GM23338 (cell line): ENCODE results near the gene UFM1. TPM values are rescaled to one million over a fixed set of nuclear protein-coding genes. Genes with fewer than 3 reads are reported as not detected.

Experiments used
- EZH2 ChIP-seq: fragments of 200-600 bp; sonication (generic); IDR thresholded peaks from one replicate; pipeline ENCODE4 v1.8.0; 2017; ENCODE audit warnings: antibody characterized with exemption, mild to moderate bottlenecking, low read depth; ENCODE audit not compliant: unreplicated experiment
- EZH2phosphoT487 ChIP-seq: fragments of 200-600 bp; sonication (generic); IDR thresholded peaks from one replicate; pipeline ENCODE4 v1.8.1; 2018; ENCODE audit warnings: antibody characterized with exemption; ENCODE audit not compliant: unreplicated experiment
- ZNF331 ChIP-seq: fragments of 250-450 bp; sonication (Bioruptor Pico); IDR thresholded peaks from 2 replicates; pipeline ENCODE4 v1.5.0; 2020; ENCODE audit warnings: low read depth, mild to moderate bottlenecking, moderate library complexity
- polyA plus RNA-seq: library from polyadenylated mRNA; unstranded; fragments of >200 nt; fragmentation: Nextera tagmentation; extraction: Ambion mirVana; gene quantifications from 2 replicates; pipeline ENCODE4 v1.2.1, GENCODE V29; 2016
- total RNA-seq: library from RNA; depleted of rRNA; stranded (reverse); fragments of >200 nt; shearing (Covaris generic); gene quantifications from 2 replicates; pipeline ENCODE4 v1.2.3, GENCODE V29; 2014
- TF ChIP-seq, protein P1 (sequence below): IDR thresholded peaks from one replicate; pipeline ENCODE4 v1.6.1; 2018; ENCODE audit warnings: antibody characterized with exemption; ENCODE audit not compliant: unreplicated experiment

The UFM1 gene
- total and polyA plus RNA-seq, 2 experiments from 2014 or later: 57.0 to 77.1 TPM

DNA sequence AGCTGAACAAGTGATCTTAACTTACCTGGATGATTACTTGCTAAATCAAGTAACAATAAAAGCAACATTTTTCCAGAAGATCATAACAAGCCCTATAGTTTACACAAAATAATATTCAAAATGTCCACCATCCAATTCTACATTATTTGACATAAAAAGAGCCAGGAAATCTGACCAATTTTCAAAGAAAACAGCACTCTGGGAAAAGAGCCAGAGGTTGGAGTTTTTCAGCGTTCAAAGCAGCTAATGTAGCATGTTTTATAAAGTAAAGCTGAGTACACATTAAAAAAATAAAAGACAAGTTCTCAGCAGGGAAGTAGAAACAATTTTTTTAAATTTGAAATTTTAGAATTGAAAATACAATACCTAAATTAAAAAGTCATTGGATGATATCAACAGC, 62.6 kb downstream of the UFM1 start (continued):
- TF ChIP-seq, protein P1, sequence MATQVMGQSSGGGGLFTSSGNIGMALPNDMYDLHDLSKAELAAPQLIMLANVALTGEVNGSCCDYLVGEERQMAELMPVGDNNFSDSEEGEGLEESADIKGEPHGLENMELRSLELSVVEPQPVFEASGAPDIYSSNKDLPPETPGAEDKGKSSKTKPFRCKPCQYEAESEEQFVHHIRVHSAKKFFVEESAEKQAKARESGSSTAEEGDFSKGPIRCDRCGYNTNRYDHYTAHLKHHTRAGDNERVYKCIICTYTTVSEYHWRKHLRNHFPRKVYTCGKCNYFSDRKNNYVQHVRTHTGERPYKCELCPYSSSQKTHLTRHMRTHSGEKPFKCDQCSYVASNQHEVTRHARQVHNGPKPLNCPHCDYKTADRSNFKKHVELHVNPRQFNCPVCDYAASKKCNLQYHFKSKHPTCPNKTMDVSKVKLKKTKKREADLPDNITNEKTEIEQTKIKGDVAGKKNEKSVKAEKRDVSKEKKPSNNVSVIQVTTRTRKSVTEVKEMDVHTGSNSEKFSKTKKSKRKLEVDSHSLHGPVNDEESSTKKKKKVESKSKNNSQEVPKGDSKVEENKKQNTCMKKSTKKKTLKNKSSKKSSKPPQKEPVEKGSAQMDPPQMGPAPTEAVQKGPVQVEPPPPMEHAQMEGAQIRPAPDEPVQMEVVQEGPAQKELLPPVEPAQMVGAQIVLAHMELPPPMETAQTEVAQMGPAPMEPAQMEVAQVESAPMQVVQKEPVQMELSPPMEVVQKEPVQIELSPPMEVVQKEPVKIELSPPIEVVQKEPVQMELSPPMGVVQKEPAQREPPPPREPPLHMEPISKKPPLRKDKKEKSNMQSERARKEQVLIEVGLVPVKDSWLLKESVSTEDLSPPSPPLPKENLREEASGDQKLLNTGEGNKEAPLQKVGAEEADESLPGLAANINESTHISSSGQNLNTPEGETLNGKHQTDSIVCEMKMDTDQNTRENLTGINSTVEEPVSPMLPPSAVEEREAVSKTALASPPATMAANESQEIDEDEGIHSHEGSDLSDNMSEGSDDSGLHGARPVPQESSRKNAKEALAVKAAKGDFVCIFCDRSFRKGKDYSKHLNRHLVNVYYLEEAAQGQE: no peak
- TF ChIP-seq EZH2 (no peak), ZNF331 (CRISPR knock-in tag) (no peak), EZH2phosphoT487 (no peak)
